CD14-positive monocyte (primary cell): ENCODE measurements around the gene LPIN1. TPM values are rescaled to one million over a fixed set of nuclear protein-coding genes. Genes with fewer than 3 reads are reported as not detected.

Experiments used
- DNase-seq, 3 donors: peaks; one replicate each; pipeline ENCODE4 v3.0.0-alpha.2; 2011 to 2022
- H2AFZ ChIP-seq: 2 replicates; pipeline ENCODE4 v1.6.0; 2012; ENCODE audit warnings: mild to moderate bottlenecking, low read depth, low read length, inconsistent platforms; ENCODE audit not compliant: insufficient read depth, poor library complexity, severe bottlenecking
- H3K27ac ChIP-seq, 2 donors: 1 replicate in 1 of 2; 2 replicates in 1 of 2; pipeline ENCODE4 v1.5.1; 2012 to 2013; ENCODE audit warnings: low read length in 2 of 2, control low read depth in 1 of 2, inconsistent platforms in 1 of 2, low read depth in 1 of 2, mild to moderate bottlenecking in 1 of 2
- H3K27me3 ChIP-seq, 2 donors: one replicate each; pipeline versions ENCODE4 v1.6.0 to v1.6.1; 2011 to 2013; ENCODE audit warnings: low read length in 2 of 2; ENCODE audit not compliant: control insufficient read depth in 2 of 2, insufficient read depth in 2 of 2
- H3K36me3 ChIP-seq, 2 donors: replicated peaks in 1 of 2; 1 replicate in 1 of 2; 2 replicates in 1 of 2; pipeline versions ENCODE4 v1.5.1 to v1.6.1; 2012 to 2013; ENCODE audit warnings: low read length in 2 of 2, control low read depth in 1 of 2, inconsistent platforms in 1 of 2, mild to moderate bottlenecking in 1 of 2; ENCODE audit not compliant: insufficient read depth in 2 of 2, control insufficient read depth in 1 of 2
- H3K4me1 ChIP-seq, 2 donors: 1 replicate in 1 of 2; 2 replicates in 1 of 2; pipeline versions ENCODE4 v1.5.1 to v1.6.1; 2012 to 2013; ENCODE audit warnings: low read length in 2 of 2, control low read depth in 1 of 2, inconsistent platforms in 1 of 2, mild to moderate bottlenecking in 1 of 2, moderate library complexity in 1 of 2; ENCODE audit not compliant: insufficient read depth in 2 of 2, control insufficient read depth in 1 of 2
- H3K4me2 ChIP-seq: replicated peaks from 2 replicates; pipeline ENCODE3; 2012; ENCODE audit warnings: low read length, moderate library complexity, mild to moderate bottlenecking; ENCODE audit not compliant: poor library complexity, severe bottlenecking; ENCODE audit errors: extremely low read depth
- H3K4me3 ChIP-seq, 3 experiments: fragments of 200-600 bp in 1 of 3; sonication (generic) in 1 of 3; replicated peaks in 1 of 3; 1 replicate in 2 of 3; 2 replicates in 1 of 3; pipeline ENCODE4 v1.5.1; 2011 to 2013; ENCODE audit warnings: low read length in 3 of 3, mild to moderate bottlenecking in 3 of 3, control low read depth in 2 of 3, low read depth in 2 of 3, inconsistent platforms in 1 of 3, moderate library complexity in 1 of 3
- H3K79me2 ChIP-seq: 2 replicates; pipeline ENCODE4 v1.6.0; 2012; ENCODE audit warnings: mild to moderate bottlenecking, control low read depth, inconsistent platforms, low read length, moderate library complexity; ENCODE audit not compliant: insufficient read depth
- H3K9ac ChIP-seq: 2 replicates; pipeline ENCODE4 v1.6.0; 2017; ENCODE audit warnings: low read length, mild to moderate bottlenecking; ENCODE audit not compliant: insufficient read depth, poor library complexity, severe bottlenecking
- H3K9me3 ChIP-seq, 2 donors: replicated peaks in 1 of 2; 1 replicate in 1 of 2; 2 replicates in 1 of 2; pipeline versions ENCODE4 v1.5.1 to v1.6.1; 2012 to 2013; ENCODE audit warnings: low read length in 2 of 2, control low read depth in 1 of 2; ENCODE audit not compliant: control insufficient read depth in 1 of 2, insufficient read depth in 1 of 2
- H4K20me1 ChIP-seq: 2 replicates; pipeline ENCODE4 v1.6.0; 2012; ENCODE audit warnings: mild to moderate bottlenecking, low read length, control low read depth, moderate library complexity; ENCODE audit not compliant: insufficient read depth
- H3K27ac Mint-ChIP-seq, 7 donors: one replicate each; pipeline ENCODE4 v1.8.0; 2020; ENCODE audit warnings: mild to moderate bottlenecking in 7 of 7, mixed read lengths in 7 of 7, moderate library complexity in 6 of 7, inconsistent platforms in 2 of 7
- H3K27me3 Mint-ChIP-seq, 3 donors: one replicate each; pipeline ENCODE4 v1.8.0; 2021 to 2022; ENCODE audit warnings: low read depth in 3 of 3, mild to moderate bottlenecking in 3 of 3, mixed read lengths in 3 of 3, moderate library complexity in 3 of 3, inconsistent platforms in 1 of 3
- H3K36me3 Mint-ChIP-seq, 2 donors: one replicate each; pipeline ENCODE4 v1.8.0; 2020; ENCODE audit warnings: mixed read lengths in 2 of 2, inconsistent platforms in 1 of 2, mild to moderate bottlenecking in 1 of 2
- H3K4me1 Mint-ChIP-seq: one replicate; pipeline ENCODE4 v1.8.0; 2020; ENCODE audit warnings: mild to moderate bottlenecking, mixed read lengths
- H3K4me3 Mint-ChIP-seq, 2 donors: one replicate each; pipeline ENCODE4 v1.8.0; 2020; ENCODE audit warnings: mild to moderate bottlenecking in 2 of 2, mixed read lengths in 2 of 2, moderate library complexity in 1 of 2
- H3K9me3 Mint-ChIP-seq, 7 donors: one replicate each; pipeline ENCODE4 v1.8.0; 2020 to 2022; ENCODE audit warnings: mixed read lengths in 7 of 7, mild to moderate bottlenecking in 6 of 7, moderate library complexity in 6 of 7, inconsistent platforms in 2 of 7
- WGBS: methylation state at CpG from one replicate; pipeline ENCODE4 v1.1.5; 2013; ENCODE audit warnings: missing lambda C conversion rate; ENCODE audit not compliant: insufficient coverage; 5-methylcytosine and 5-hydroxymethylcytosine counted together
- intact Hi-C, 2 donors: fragments of 100-400 bp; cut with micrococcal nuclease; formaldehyde crosslinking; loops; one replicate each; pipeline versions ENCODE4 v1.15.0 to v1.15.1; 2023
- polyA plus RNA-seq, 3 donors: library from polyadenylated mRNA; depleted of rRNA in 1 of 3; unstranded in 2 of 3; stranded (reverse) in 1 of 3; fragments of 300-500 nt in 2 of 3; fragments of >200 nt in 1 of 3; fragmentation: Illumina TruSeq in 2 of 3; gene quantifications; 1 replicate in 2 of 3; 2 replicates in 1 of 3; pipeline ENCODE4 v1.2.3, GENCODE V29; 2012 to 2021
- TF ChIP-seq, protein P1 (sequence below): fragments of 200-600 bp; IDR thresholded peaks from one replicate; pipeline ENCODE4 v1.8.0; 2022; ENCODE audit warnings: antibody characterized with exemption, mild to moderate bottlenecking

LPIN1 gene
- polyA plus RNA-seq, 3 donors: 1.8 to 17.6 (median 2.7) TPM

DNA sequence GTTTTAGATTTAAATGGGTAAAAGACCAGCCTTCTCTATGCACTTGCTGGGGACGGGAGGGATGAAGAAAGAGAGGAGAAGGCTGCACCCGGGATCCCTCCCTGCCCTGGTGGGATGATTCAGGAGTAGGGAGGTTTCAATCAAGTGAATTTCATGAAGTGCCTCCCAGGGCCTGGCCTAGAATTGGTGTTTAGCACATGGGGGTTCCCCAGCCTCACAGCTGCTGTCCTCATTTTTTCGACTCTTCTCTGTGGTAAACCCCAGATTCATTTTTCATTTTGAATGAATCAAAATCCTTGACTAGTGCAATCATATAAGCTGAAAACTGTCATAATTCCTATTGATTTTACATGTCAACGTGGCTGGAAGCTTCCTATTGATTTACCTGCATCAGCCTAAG lies 81.1 kb downstream of the LPIN1 start:
- Histone ChIP-seq H3K36me3 (peaks cover 13 to 52% of the 10 kb centered on the region in 2 donors), H3K79me2 (no peaks in the 10 kb centered on the region), H3K9me3 (no peaks in the 10 kb centered on the region), H2AFZ (no peak overlapping the region), H3K27me3 (peaks cover 0 to 8% of the 10 kb centered on the region in 2 donors), H3K4me1 (peaks cover 33 to 37% of the 10 kb centered on the region in 2 donors), H3K4me3 (no peak overlapping the region), H4K20me1 (no peaks in the 10 kb centered on the region), H3K27ac (no peak overlapping the region), H3K9ac (no peak overlapping the region), H3K4me2 (no peak overlapping the region)
- Mint-ChIP-seq H3K9me3 (peaks cover 0 to 2% (median 0%) of the 10 kb centered on the region in 7 donors), H3K27me3 (peaks cover 9 to 17% (median 10%) of the 10 kb centered on the region in 3 donors), H3K36me3 (peaks cover 54 to 58% of the 10 kb centered on the region in 2 donors), H3K27ac (no peak overlapping the region), H3K4me3 (peak overlapping the region in 1 of 2 donors; percentile 29), H3K4me1 (peaks cover 36% of the 10 kb centered on the region)
- intact Hi-C loops: no loop called here
- TF ChIP-seq, protein P1, sequence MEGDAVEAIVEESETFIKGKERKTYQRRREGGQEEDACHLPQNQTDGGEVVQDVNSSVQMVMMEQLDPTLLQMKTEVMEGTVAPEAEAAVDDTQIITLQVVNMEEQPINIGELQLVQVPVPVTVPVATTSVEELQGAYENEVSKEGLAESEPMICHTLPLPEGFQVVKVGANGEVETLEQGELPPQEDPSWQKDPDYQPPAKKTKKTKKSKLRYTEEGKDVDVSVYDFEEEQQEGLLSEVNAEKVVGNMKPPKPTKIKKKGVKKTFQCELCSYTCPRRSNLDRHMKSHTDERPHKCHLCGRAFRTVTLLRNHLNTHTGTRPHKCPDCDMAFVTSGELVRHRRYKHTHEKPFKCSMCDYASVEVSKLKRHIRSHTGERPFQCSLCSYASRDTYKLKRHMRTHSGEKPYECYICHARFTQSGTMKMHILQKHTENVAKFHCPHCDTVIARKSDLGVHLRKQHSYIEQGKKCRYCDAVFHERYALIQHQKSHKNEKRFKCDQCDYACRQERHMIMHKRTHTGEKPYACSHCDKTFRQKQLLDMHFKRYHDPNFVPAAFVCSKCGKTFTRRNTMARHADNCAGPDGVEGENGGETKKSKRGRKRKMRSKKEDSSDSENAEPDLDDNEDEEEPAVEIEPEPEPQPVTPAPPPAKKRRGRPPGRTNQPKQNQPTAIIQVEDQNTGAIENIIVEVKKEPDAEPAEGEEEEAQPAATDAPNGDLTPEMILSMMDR: no peak
- 80% methylated on average over 1 of the region's 4 CpGs for WGBS
- DNase-seq: no peak

GRCh38 chr2:11828933-11829323 lies 82.5 kb downstream of the LPIN1 start:
- H3K79me2 ChIP-seq: no peaks in the 10 kb centered on the region
- H3K27ac ChIP-seq: no peak overlapping the region
- intact Hi-C loops: no loop called here
- H3K4me3 ChIP-seq: no peak overlapping the region
- Mint-ChIP-seq H3K27ac (no peak overlapping the region), H3K27me3 (peaks cover 9 to 21% (median 13%) of the 10 kb centered on the region in 3 donors), H3K36me3 (peaks cover 41 to 45% of the 10 kb centered on the region in 2 donors), H3K4me3 (peak overlapping the region in 1 of 2 donors; percentile 55), H3K9me3 (peaks cover 0 to 5% (median 2%) of the 10 kb centered on the region in 7 donors), H3K4me1 (peaks cover 45% of the 10 kb centered on the region)
- H4K20me1 ChIP-seq: no peaks in the 10 kb centered on the region
- peaks cover 13 to 38% of the 10 kb centered on the region in 2 donors for H3K36me3 ChIP-seq
- WGBS: no CpG with 5 or more reads among the region's 3 CpGs
- no peak for DNase-seq
- H3K9ac ChIP-seq: no peak overlapping the region
- peaks cover 0 to 1% of the 10 kb centered on the region in 2 donors for H3K9me3 ChIP-seq
- H3K27me3 ChIP-seq: peaks cover 5 to 8% of the 10 kb centered on the region in 2 donors
- peak overlapping the region; percentile 84 for H3K4me2 ChIP-seq
- TF ChIP-seq, protein P1: no peak
- peaks cover 36 to 46% of the 10 kb centered on the region in 2 donors for H3K4me1 ChIP-seq
- no peak overlapping the region for H2AFZ ChIP-seq
